Hepatocyte (in vitro differentiated cells): ENCODE measurements around the gene NACA2.

Experiments
- EZH2 ChIP-seq: fragments of 200-600 bp; sonication (generic); IDR thresholded peaks from 2 replicates; pipeline ENCODE4 v1.6.1; 2016; ENCODE audit warnings: antibody characterized with exemption, mild to moderate bottlenecking, borderline replicate concordance
- EZH2phosphoT487 ChIP-seq: fragments of 200-600 bp; sonication (generic); IDR thresholded peaks from one replicate; pipeline ENCODE4 v1.6.1; 2018; ENCODE audit warnings: antibody characterized with exemption, mild to moderate bottlenecking, low read depth, moderate library complexity; ENCODE audit not compliant: unreplicated experiment, severe bottlenecking
- TF ChIP-seq, protein P1 (sequence below): fragments of 200-600 bp; sonication (generic); IDR thresholded peaks from 2 replicates; pipeline ENCODE4 v1.5.1; 2016; ENCODE audit warnings: antibody characterized with exemption, mild to moderate bottlenecking; ENCODE audit not compliant: poor library complexity

GRCh38 chr17:61560071-61560470 is 30.9 kb downstream of the NACA2 start:
- TF ChIP-seq, protein P1, sequence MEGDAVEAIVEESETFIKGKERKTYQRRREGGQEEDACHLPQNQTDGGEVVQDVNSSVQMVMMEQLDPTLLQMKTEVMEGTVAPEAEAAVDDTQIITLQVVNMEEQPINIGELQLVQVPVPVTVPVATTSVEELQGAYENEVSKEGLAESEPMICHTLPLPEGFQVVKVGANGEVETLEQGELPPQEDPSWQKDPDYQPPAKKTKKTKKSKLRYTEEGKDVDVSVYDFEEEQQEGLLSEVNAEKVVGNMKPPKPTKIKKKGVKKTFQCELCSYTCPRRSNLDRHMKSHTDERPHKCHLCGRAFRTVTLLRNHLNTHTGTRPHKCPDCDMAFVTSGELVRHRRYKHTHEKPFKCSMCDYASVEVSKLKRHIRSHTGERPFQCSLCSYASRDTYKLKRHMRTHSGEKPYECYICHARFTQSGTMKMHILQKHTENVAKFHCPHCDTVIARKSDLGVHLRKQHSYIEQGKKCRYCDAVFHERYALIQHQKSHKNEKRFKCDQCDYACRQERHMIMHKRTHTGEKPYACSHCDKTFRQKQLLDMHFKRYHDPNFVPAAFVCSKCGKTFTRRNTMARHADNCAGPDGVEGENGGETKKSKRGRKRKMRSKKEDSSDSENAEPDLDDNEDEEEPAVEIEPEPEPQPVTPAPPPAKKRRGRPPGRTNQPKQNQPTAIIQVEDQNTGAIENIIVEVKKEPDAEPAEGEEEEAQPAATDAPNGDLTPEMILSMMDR, result no peak
- no peak for TF ChIP-seq EZH2
- TF ChIP-seq EZH2phosphoT487, result no peak
